Testis (tissue), 2 donors: Measurements from ENCODE around the gene LARP1.

Experiments used
- POLR2A ChIP-seq: fragments of 450-650 bp; IDR thresholded peaks from one replicate; pipeline ENCODE4 v1.6.1; 2017; ENCODE audit warnings: antibody characterized with exemption, mild to moderate bottlenecking, moderate library complexity
- TF ChIP-seq, protein P1 (sequence below), 3 experiments: fragments of 450-650 bp in 2 of 3; fragments of 200-600 bp in 1 of 3; sonication (generic) in 1 of 3; IDR thresholded peaks; one replicate each; pipeline ENCODE4 v1.5.1; 2016 to 2019; ENCODE audit warnings: antibody characterized with exemption in 3 of 3, mild to moderate bottlenecking in 2 of 3, moderate library complexity in 1 of 3

DNA sequence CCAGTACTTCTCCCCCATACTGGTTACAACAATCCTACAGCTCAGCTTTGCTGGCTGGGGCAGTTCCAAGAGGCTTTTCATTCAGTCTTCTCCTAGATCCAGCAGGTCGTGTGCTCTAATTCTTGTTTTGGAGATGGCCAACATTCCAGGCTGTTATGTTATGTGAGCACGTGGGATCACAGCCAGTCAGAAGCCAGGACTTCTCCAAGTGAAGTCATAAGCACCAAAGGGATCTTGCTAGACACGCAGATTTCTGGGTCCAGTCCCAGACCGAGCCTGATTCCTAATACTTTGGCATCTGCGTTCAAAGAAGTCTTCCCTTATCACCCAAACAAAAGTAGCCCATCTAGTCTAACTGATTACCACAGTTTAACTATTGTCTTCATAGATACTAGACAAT lies 1.4 kb upstream of the LARP1 start:
- TF ChIP-seq, protein P1, sequence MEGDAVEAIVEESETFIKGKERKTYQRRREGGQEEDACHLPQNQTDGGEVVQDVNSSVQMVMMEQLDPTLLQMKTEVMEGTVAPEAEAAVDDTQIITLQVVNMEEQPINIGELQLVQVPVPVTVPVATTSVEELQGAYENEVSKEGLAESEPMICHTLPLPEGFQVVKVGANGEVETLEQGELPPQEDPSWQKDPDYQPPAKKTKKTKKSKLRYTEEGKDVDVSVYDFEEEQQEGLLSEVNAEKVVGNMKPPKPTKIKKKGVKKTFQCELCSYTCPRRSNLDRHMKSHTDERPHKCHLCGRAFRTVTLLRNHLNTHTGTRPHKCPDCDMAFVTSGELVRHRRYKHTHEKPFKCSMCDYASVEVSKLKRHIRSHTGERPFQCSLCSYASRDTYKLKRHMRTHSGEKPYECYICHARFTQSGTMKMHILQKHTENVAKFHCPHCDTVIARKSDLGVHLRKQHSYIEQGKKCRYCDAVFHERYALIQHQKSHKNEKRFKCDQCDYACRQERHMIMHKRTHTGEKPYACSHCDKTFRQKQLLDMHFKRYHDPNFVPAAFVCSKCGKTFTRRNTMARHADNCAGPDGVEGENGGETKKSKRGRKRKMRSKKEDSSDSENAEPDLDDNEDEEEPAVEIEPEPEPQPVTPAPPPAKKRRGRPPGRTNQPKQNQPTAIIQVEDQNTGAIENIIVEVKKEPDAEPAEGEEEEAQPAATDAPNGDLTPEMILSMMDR (IDR thresholded peaks at IDR 0.05), result no peak
- TF ChIP-seq POLR2A, result peak; percentile 53
